Adrenal gland (tissue), 12 donors: Measurements from ENCODE around the gene DNAJC27. TPM values are rescaled to one million over a fixed set of nuclear protein-coding genes. Genes with fewer than 3 reads are reported as not detected.
"Not testable (repeated sequence)": the region's sequence is repeated elsewhere in the genome, so short reads cannot be mapped to it uniquely, and the experiment has no call there.

Source experiments
- DNase-seq, 7 donors: peaks; one replicate each; pipeline ENCODE4 v3.0.0-alpha.2; 2019 to 2020
- H3K27ac ChIP-seq, 5 donors: fragments of 200-600 bp; sonication (generic) in 4 of 5; 1 replicate in 3 of 5; 2 replicates in 2 of 5; pipeline versions ENCODE4 v1.5.1 to v1.8.0; 2016 to 2020; ENCODE audit warnings: mild to moderate bottlenecking in 1 of 5
- H3K27me3 ChIP-seq: fragments of 200-600 bp; 2 replicates; pipeline ENCODE4 v1.8.0; 2021
- H3K36me3 ChIP-seq, 2 donors: fragments of 200-600 bp; replicated peaks in 1 of 2; 1 replicate in 1 of 2; 2 replicates in 1 of 2; pipeline versions ENCODE4 v1.5.1 to v1.8.0; 2018 to 2022
- H3K4me1 ChIP-seq, 2 donors: fragments of 200-600 bp; replicated peaks in 1 of 2; 1 replicate in 1 of 2; 2 replicates in 1 of 2; pipeline versions ENCODE4 v1.5.1 to v1.8.0; 2018 to 2021
- H3K4me3 ChIP-seq, 4 donors: fragments of 200-600 bp; sonication (generic) in 3 of 4; one replicate each; pipeline ENCODE4 v1.5.1; 2016 to 2018
- H3K9me3 ChIP-seq, 3 donors: fragments of 200-600 bp; sonication (generic) in 1 of 3; replicated peaks in 1 of 3; 1 replicate in 2 of 3; 2 replicates in 1 of 3; pipeline versions ENCODE4 v1.5.1 to v1.8.0; 2016 to 2021
- POLR2A ChIP-seq, 2 donors: fragments of 450-650 bp; IDR thresholded peaks; one replicate each; pipeline ENCODE4 v1.6.1; 2017; ENCODE audit warnings: antibody characterized with exemption in 2 of 2, mild to moderate bottlenecking in 2 of 2, moderate library complexity in 1 of 2
- WGBS, 4 donors: extraction: QIAGEN DNeasy Blood & Tissue Kit in 2 of 4; methylation state at CpG; one replicate each; pipeline versions ENCODE4 v1.1.5 to v1.1.7; 2013 to 2017; 5-methylcytosine and 5-hydroxymethylcytosine counted together
- intact Hi-C, 2 donors: fragments of 100-400 bp; cut with DNase I; formaldehyde crosslinking; loops; one replicate each; pipeline versions ENCODE4 v1.14.1 to v1.15.0; 2022 to 2023
- polyA plus RNA-seq, 3 donors: library from polyadenylated mRNA; stranded (reverse); fragments of 200-250 nt in 2 of 3; fragments of 350-450 nt in 1 of 3; fragmentation: Illumina TruSeq in 1 of 3; extraction: RNeasy Lipid Tissue Mini Kit (QIAGEN cat#74804) in 1 of 3; gene quantifications; one replicate each; pipeline ENCODE4 v1.2.3, GENCODE V29; 2013 to 2014
- total RNA-seq, 9 donors: library from RNA; depleted of rRNA in 4 of 9; stranded (reverse); fragments of >200 nt in 4 of 9; fragments of 120-200 nt in 1 of 9; fragmentation: NEBNext Ultra II Directional in 1 of 9; extraction: Animal tissue kit (Norgen Biotek cat#: 25700) in 1 of 9; gene quantifications; one replicate each; pipeline versions ENCODE4 v1.1.0 to v1.2.4, GENCODE V29; 2013 to 2023
- TF ChIP-seq, protein P1 (sequence below), 6 experiments: fragments of 450-650 bp in 4 of 6; fragments of 200-600 bp in 2 of 6; sonication (generic) in 1 of 6; IDR thresholded peaks; 1 replicate in 5 of 6; 2 replicates in 1 of 6; pipeline versions ENCODE4 v1.5.1 to v1.8.0; 2016 to 2021; ENCODE audit warnings: antibody characterized with exemption in 6 of 6, mild to moderate bottlenecking in 2 of 6, moderate library complexity in 1 of 6
- donor health status: healthy with polysubstance abuse.
- donor health status: Bipolar disorder and iron deficiency.
- donor health status: DM: yes; HTN: yes; CAD: no.
- donor health status: DM: no; HTN: no; CAD: no.
- donor health status: DM: no; HTN: no; CAD: no.
- donor health status: DM: yes; HTN: yes; CAD: no.

The DNAJC27 gene
- total and polyA plus RNA-seq, 12 donors = 1.9 to 10.8 (median 6.7) TPM

- intact Hi-C loops = no loop called here
- Histone ChIP-seq H3K27me3 (no peaks in the 10 kb centered on the region), H3K27ac (no peak overlapping the region), H3K4me1 (no peaks in the 10 kb centered on the region), H3K36me3 (no peaks in the 10 kb centered on the region), H3K4me3 (no peak overlapping the region), H3K9me3 (no peaks in the 10 kb centered on the region)
- no peak for DNase-seq
- WGBS, 4 donors = 53 to 66% (median 63%) methylated on average over 4 of the region's 4 CpGs
- TF ChIP-seq POLR2A (IDR thresholded peaks at IDR 0.05) = no peak
- TF ChIP-seq, protein P1, sequence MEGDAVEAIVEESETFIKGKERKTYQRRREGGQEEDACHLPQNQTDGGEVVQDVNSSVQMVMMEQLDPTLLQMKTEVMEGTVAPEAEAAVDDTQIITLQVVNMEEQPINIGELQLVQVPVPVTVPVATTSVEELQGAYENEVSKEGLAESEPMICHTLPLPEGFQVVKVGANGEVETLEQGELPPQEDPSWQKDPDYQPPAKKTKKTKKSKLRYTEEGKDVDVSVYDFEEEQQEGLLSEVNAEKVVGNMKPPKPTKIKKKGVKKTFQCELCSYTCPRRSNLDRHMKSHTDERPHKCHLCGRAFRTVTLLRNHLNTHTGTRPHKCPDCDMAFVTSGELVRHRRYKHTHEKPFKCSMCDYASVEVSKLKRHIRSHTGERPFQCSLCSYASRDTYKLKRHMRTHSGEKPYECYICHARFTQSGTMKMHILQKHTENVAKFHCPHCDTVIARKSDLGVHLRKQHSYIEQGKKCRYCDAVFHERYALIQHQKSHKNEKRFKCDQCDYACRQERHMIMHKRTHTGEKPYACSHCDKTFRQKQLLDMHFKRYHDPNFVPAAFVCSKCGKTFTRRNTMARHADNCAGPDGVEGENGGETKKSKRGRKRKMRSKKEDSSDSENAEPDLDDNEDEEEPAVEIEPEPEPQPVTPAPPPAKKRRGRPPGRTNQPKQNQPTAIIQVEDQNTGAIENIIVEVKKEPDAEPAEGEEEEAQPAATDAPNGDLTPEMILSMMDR (IDR thresholded peaks at IDR 0.05) = no peak
These were observed 28.3 kb upstream of the DNAJC27 start for GRCh38 chr2:25000036-25000435.

DNA sequence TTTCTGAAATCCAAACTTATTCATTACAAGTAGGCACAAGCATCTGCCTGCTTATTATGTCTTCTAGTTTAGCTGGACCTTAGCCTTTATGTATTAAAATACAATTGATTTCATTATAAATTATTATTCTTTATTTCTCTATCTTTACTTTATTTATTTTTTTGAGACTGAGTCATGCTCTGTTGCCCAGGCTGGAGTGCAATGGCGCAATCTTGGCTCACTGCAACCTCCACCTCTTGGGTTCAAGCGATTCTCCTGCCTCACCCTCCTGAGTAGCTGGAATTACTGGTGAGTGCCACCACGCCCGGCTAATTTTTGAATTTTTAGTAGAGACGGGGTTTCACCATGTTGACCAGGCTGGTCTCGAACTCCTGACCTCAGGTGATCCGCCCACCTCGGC lies 27.3 kb upstream of the DNAJC27 start:
- H3K36me3 ChIP-seq, H3K9me3 ChIP-seq, DNase-seq, H3K27ac ChIP-seq, H3K4me3 ChIP-seq, H3K4me1 ChIP-seq, H3K27me3 ChIP-seq, intact Hi-C loops: not testable (repeated sequence)
- WGBS, 4 donors = 82 to 88% (median 86%) methylated on average over 8 of the region's 8 CpGs

DNA sequence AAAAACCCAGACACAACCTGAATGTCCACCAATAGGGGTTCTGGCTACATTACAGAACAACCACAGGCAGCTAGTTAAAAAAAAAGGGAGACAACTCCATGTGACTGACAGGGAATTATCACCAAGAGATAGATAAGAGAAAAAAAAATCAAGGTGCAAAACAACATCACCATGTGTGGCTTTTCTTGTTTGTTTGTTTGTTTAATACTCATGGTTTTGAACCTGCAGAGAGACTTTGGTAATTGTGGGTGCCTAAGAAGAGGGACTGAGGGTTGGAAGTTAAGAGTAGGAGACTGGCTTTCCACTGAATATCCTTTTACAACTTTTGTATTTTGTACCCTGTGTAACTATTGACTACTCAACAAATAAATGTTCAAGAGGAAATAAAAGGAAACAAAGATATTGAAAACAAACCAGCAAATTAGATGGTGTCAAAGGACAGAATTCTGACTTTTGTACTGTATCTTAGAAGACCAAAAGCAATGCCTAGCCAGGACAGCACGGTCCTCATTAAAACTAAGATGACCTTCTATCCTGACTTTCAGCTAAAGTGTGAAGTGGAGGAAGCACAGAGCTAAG lies 22.5 kb upstream of the DNAJC27 start:
- WGBS, 4 donors = 66 to 89% (median 76%) methylated on average over 1 of the region's 1 CpG

GRCh38 chr2:24993406-24994145 lies 21.8 kb upstream of the DNAJC27 start:
- TF ChIP-seq POLR2A (IDR thresholded peaks at IDR 0.05) = no peak
- TF ChIP-seq, protein P1 (IDR thresholded peaks at IDR 0.05) = no peak
- H3K36me3 ChIP-seq = no peaks in the 10 kb centered on the region
- no peak overlapping the region for H3K4me3 ChIP-seq
- intact Hi-C loops = loop anchor here in 1 of 2 donors (5.0 kb wide), 1 partner anchor 49 kb away; the partner anchor contains the start of gene EFR3B
- H3K9me3 ChIP-seq = no peaks in the 10 kb centered on the region
- no peaks in the 10 kb centered on the region for H3K27me3 ChIP-seq
- no peak overlapping the region for H3K27ac ChIP-seq
- 49 to 57% (median 52%) methylated on average over 6 of the region's 6 CpGs for WGBS, 4 donors
- H3K4me1 ChIP-seq = peaks cover 4 to 7% of the 10 kb centered on the region in 2 donors
- DNase-seq = peak in 1 of 7 donors; percentile 18

More for the DNA sequence above, 22.5 kb upstream of the DNAJC27 start:
- Histone ChIP-seq H3K27ac (no peak overlapping the region), H3K4me1 (peaks cover 4 to 7% of the 10 kb centered on the region in 2 donors), H3K27me3 (no peaks in the 10 kb centered on the region), H3K36me3 (no peaks in the 10 kb centered on the region), H3K4me3 (no peak overlapping the region), H3K9me3 (no peaks in the 10 kb centered on the region)
- no peak for DNase-seq
- intact Hi-C loops = loop anchor here in 1 of 2 donors (5.0 kb wide), 1 partner anchor 48 kb away; the partner anchor contains the start of gene EFR3B
- TF ChIP-seq, protein P1 (IDR thresholded peaks at IDR 0.05) = no peak
- TF ChIP-seq POLR2A (IDR thresholded peaks at IDR 0.05) = no peak
